Smooth muscle cell of trachea (primary cell): ENCODE data around the gene OR2G2. TPM values are rescaled to one million over a fixed set of nuclear protein-coding genes. Genes with fewer than 3 reads are reported as not detected.

ENCODE experiments used
- total RNA-seq: library from RNA; depleted of rRNA; stranded (reverse); fragments of >200 nt; gene quantifications from 2 replicates; pipeline ENCODE4 v1.2.1, GENCODE V29; 2014

Gene OR2G2
- not detected in 2 replicates for total RNA-seq

GRCh38 chr1:247588060-247588459, at the start of gene OR2G2:
TSS of gene OR2G2 (plus strand) at chr1:247588360. CDS start at chr1:247588360, 0 bp downstream.

GRCh38 chr1:247548769-247549182, 39.4 kb upstream of the OR2G2 start, which contains the start of gene GCSAML:
TSS of gene GCSAML (plus strand) at chr1:247549134. CDS start at chr1:247549192, 58 bp downstream.

GRCh38 chr1:247605286-247605685, 17.1 kb downstream of the OR2G2 start, which contains the start of gene OR2G3:
TSS of gene OR2G3 (plus strand) at chr1:247605586. CDS start at chr1:247605586, 0 bp downstream.

Other genes starting within 250 kb of the OR2G2 start
- under 0.01 TPM in 1 of 2 replicates, not detected in the other for gene NLRP3, start 172.2 kb upstream of the OR2G2 start, total RNA-seq
- not detected in 2 replicates for gene OR2B11, start 130.3 kb upstream of the OR2G2 start, total RNA-seq
- not detected in 2 replicates for gene OR2C3, start 51.9 kb upstream of the OR2G2 start, total RNA-seq
- not detected in 2 replicates for gene GCSAML, start 39.2 kb upstream of the OR2G2 start, total RNA-seq
- gene OR2G3, start 17.2 kb downstream of the OR2G2 start, total RNA-seq = 0.29 TPM in 1 of 2 replicates, not detected in the other
- not detected in 2 replicates for gene OR13G1, start 91.4 kb downstream of the OR2G2 start, total RNA-seq
- gene OR6F1, start 128.3 kb downstream of the OR2G2 start, total RNA-seq = not detected in 2 replicates
- gene OR14K1, start 150.3 kb downstream of the OR2G2 start, total RNA-seq = not detected in 2 replicates
- gene OR14A2, start 159.8 kb downstream of the OR2G2 start, total RNA-seq = not detected in 2 replicates
- gene OR1C1, start 172.2 kb downstream of the OR2G2 start, total RNA-seq = not detected in 2 replicates
- not detected in 2 replicates for gene OR14A16, start 235.8 kb downstream of the OR2G2 start, total RNA-seq